HEK293T (cell line): Measurements from ENCODE around the gene CAMK2B.

ENCODE experiments used
- ARNT ChIP-seq: fragments of 450-650 bp; IDR thresholded peaks from 2 replicates; pipeline ENCODE4 v1.6.1; 2017; ENCODE audit warnings: mild to moderate bottlenecking
- FOXM1 ChIP-seq: fragments of 450-650 bp; IDR thresholded peaks from 2 replicates; pipeline ENCODE4 v1.6.1; 2017; ENCODE audit warnings: mild to moderate bottlenecking, borderline replicate concordance
- TARDBP ChIP-seq: fragments of 450-650 bp; IDR thresholded peaks from 2 replicates; pipeline ENCODE4 v1.6.1; 2016

DNA sequence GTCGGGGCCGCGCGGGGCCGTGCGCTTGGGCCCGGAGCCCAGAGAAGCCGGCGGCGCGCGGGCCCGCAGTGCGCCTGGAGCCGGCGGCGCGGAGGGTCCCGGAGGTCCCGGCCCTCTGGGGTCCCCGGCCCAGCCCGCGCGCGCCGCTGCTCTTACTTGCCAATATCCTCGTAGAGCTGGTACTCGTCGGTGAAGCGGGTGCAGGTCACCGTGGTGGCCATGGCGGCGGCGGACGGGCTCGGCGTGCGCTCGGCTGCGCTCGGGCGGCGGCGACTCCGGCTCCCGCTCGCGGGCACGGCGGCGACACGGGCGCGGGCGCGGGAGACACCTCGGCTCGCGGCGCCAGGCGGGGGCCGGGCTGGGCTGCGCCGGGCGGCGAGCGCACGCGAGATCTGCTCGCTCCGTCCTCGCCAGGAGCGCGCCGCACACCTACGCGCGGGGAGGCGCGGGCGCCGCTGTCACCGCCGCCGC lies at the start of gene CAMK2B:
- TF ChIP-seq ARNT (no peak), FOXM1 (no peak), TARDBP (no peak)
